K562 (cell line): Measurements from ENCODE around the gene DNASE2. TPM values are rescaled to one million over a fixed set of nuclear protein-coding genes. Genes with fewer than 3 reads are reported as not detected.

Experiments used
- CHCHD3 ChIP-seq: fragments of 250-450 bp; sonication (Bioruptor Pico); IDR thresholded peaks from 2 replicates; pipeline ENCODE4 v2.1.2; 2022; ENCODE audit warnings: mild to moderate bottlenecking
- CLOCK ChIP-seq: fragments of 250-450 bp; sonication (Bioruptor Pico); IDR thresholded peaks from 2 replicates; pipeline ENCODE4 v1.4.0; 2020; ENCODE audit warnings: mild to moderate bottlenecking, moderate library complexity, borderline replicate concordance
- CTCF ChIP-seq, 3 experiments: IDR thresholded peaks in 2 of 3; conservative IDR thresholded peaks in 1 of 3; 2 replicates each; pipeline ENCODE4 v1.5.1; 2011 to 2012; ENCODE audit warnings: low read length in 3 of 3, mild to moderate bottlenecking in 3 of 3, control low read depth in 2 of 3, improper control_type of control experiment in 1 of 3, inconsistent platforms in 1 of 3, low read depth in 1 of 3, mixed read lengths in 1 of 3, moderate library complexity in 1 of 3; ENCODE audit not compliant: insufficient read depth in 2 of 3
- CXXC5 ChIP-seq: fragments of 250-450 bp; sonication (Bioruptor Pico); IDR thresholded peaks from 2 replicates; pipeline ENCODE4 v1.8.0; 2022; ENCODE audit warnings: inconsistent platforms, mild to moderate bottlenecking, moderate library complexity
- DACH1 ChIP-seq: fragments of 450-650 bp; IDR thresholded peaks from 2 replicates; pipeline ENCODE4 v1.6.1; 2018; ENCODE audit not compliant: partially characterized antibody
- GTF2F1 ChIP-seq: IDR thresholded peaks from 2 replicates; pipeline ENCODE4 v1.6.1; 2011; ENCODE audit warnings: low read depth, low read length, improper control_type of control experiment
- HMGN3 ChIP-seq: IDR thresholded peaks from 2 replicates; pipeline ENCODE4 v1.6.1; 2011; ENCODE audit warnings: borderline replicate concordance, low read depth, mild to moderate bottlenecking, mixed read lengths, low read length; ENCODE audit not compliant: insufficient read length; ENCODE audit errors: extremely low read depth
- MED1 ChIP-seq: sonication (generic); formaldehyde crosslinking; IDR thresholded peaks from 2 replicates; pipeline ENCODE4 v1.8.1; 2023; ENCODE audit warnings: missing genetic modification reagents, borderline replicate concordance
- MLLT1 ChIP-seq, 2 experiments: fragments of 450-650 bp; IDR thresholded peaks; 2 replicates each; pipeline ENCODE4 v1.6.1; 2016
- MXI1 ChIP-seq: IDR thresholded peaks from 2 replicates; pipeline ENCODE4 v1.6.1; 2011; ENCODE audit warnings: low read depth, mild to moderate bottlenecking, improper control_type of control experiment, low read length
- NR0B1 ChIP-seq: fragments of 450-650 bp; IDR thresholded peaks from one replicate; pipeline ENCODE4 v1.6.1; 2018; ENCODE audit warnings: mild to moderate bottlenecking, moderate library complexity; ENCODE audit not compliant: partially characterized antibody
- NR3C1 ChIP-seq: sonication (generic); formaldehyde crosslinking; IDR thresholded peaks from 2 replicates; pipeline ENCODE4 v1.8.1; 2022; ENCODE audit warnings: missing genetic modification reagents
- PHB2 ChIP-seq: fragments of 450-650 bp; IDR thresholded peaks from 2 replicates; pipeline ENCODE4 v1.6.1; 2017; ENCODE audit warnings: low read depth
- POLR2AphosphoS5 ChIP-seq: IDR thresholded peaks from 2 replicates; pipeline ENCODE4 v1.6.1; 2011; ENCODE audit warnings: mild to moderate bottlenecking, low read depth, low read length, moderate library complexity; ENCODE audit not compliant: control insufficient read depth, insufficient read depth
- SPI1 ChIP-seq: IDR thresholded peaks from 2 replicates; pipeline ENCODE4 v1.6.1; 2011; ENCODE audit warnings: low read depth, low read length, control low read depth, borderline replicate concordance
- ZFPM2 ChIP-seq: fragments of 250-450 bp; sonication (Bioruptor Pico); IDR thresholded peaks from 2 replicates; pipeline ENCODE4 v1.5.1; 2022; ENCODE audit warnings: mild to moderate bottlenecking
- ZNF121 ChIP-seq: sonication (generic); formaldehyde crosslinking; conservative IDR thresholded peaks from 2 replicates; pipeline ENCODE4 v1.8.0; 2022; ENCODE audit warnings: missing genetic modification reagents
- ZNF23 ChIP-seq: fragments of 250-450 bp; sonication (Bioruptor Pico); IDR thresholded peaks from 2 replicates; pipeline ENCODE4 v1.4.0; 2020; ENCODE audit warnings: mild to moderate bottlenecking
- ZNF232 ChIP-seq: sonication (generic); formaldehyde crosslinking; IDR thresholded peaks from 2 replicates; pipeline ENCODE4 v1.8.0; 2022; ENCODE audit warnings: mild to moderate bottlenecking, missing genetic modification reagents
- ZNF3 ChIP-seq: fragments of 250-450 bp; sonication (Bioruptor Pico); IDR thresholded peaks from 2 replicates; pipeline ENCODE4 v1.5.0; 2021; ENCODE audit warnings: mild to moderate bottlenecking, moderate library complexity
- polyA plus RNA-seq, 8 experiments: library from polyadenylated mRNA; depleted of rRNA in 4 of 8; stranded (reverse) in 5 of 8; unstranded in 3 of 8; fragments of >200 nt; fragmentation: Nextera tagmentation in 2 of 8; fragmentation: Illumina TruSeq in 1 of 8; extraction: Ambion mirVana in 2 of 8; extraction: Trizol in 1 of 8; gene quantifications; 2 replicates each; pipeline versions ENCODE4 v1.2.1 to v1.2.3, GENCODE V29; 2011 to 2014; ENCODE audit warnings: inconsistent platforms in 1 of 8, missing spikeins in 1 of 8
- total RNA-seq, 7 experiments: library from RNA; depleted of rRNA in 6 of 7; stranded (reverse); fragments of >200 nt in 6 of 7; fragmentation: Illumina TruSeq in 2 of 7; extraction: Trizol in 2 of 7; gene quantifications; 2 replicates each; pipeline versions ENCODE4 v1.2.1 to v1.2.3, GENCODE V29; 2011 to 2021; ENCODE audit warnings: low replicate concordance in 1 of 7

The DNASE2 gene
- total and polyA plus RNA-seq, 9 of the 15 experiments (the other 6 are each of a cell fraction or from before 2014, with no cell fraction given) = 4.4 to 27.0 (median 20.2) TPM

- TF ChIP-seq CTCF (IDR thresholded peaks at IDR 0.05 in 2 of 3, conservative IDR thresholded peaks at IDR 0.05 in 1 of 3; ENCODE audit: insufficient read depth in 2 of 3, low read depth in 1 of 3, low read length in 3 of 3) (0 out of 6 replicates have a peak, but pooled peaks of 2 of the 3 experiments have one; percentile 1 to 5), HMGN3 (peak; percentile 30), ZNF23 (CRISPR knock-in tag) (no peak), SPI1 (no peak), MLLT1 (IDR thresholded peaks at IDR 0.05) (no peak), NR0B1 (no peak), PHB2 (no peak), MXI1 (0 out of 2 replicates have a peak, but pooled peaks have one; percentile 16), ZNF121 (CRISPR knock-in tag) (no peak), ZFPM2 (CRISPR knock-in tag) (no peak), CXXC5 (CRISPR knock-in tag) (peak; percentile 23; the same call in 1 of the 2 replicates), GTF2F1 (no peak), POLR2AphosphoS5 (no peak), CHCHD3 (no peak), DACH1 (peak; percentile 7), ZNF3 (CRISPR knock-in tag) (no peak), MED1 (no peak), ZNF232 (CRISPR knock-in tag) (no peak), CLOCK (CRISPR knock-in tag) (no peak), NR3C1 (CRISPR knock-in tag) (no peak)
Measured at GRCh38 chr19:12840091-12841079, 40.9 kb downstream of the DNASE2 start (continued).
